Smooth muscle cell of bladder (primary cell): Measurements from ENCODE around the gene SPATA31D1. TPM values are rescaled to one million over a fixed set of nuclear protein-coding genes. Genes with fewer than 3 reads are reported as not detected.

Experiments
- total RNA-seq: library from RNA; depleted of rRNA; stranded (reverse); fragments of >200 nt; gene quantifications from 2 replicates; pipeline ENCODE4 v1.2.3, GENCODE V29; 2014

SPATA31D1 gene
- not detected in 2 replicates for total RNA-seq

GRCh38 chr9:81988472-81988871 is at the start of gene SPATA31D1:
TSS of gene SPATA31D1 (plus strand) at chr9:81988772. CDS start at chr9:81988819, 47 bp downstream.

GRCh38 chr9:81943393-81943792 is 45.2 kb upstream of the SPATA31D1 start, which contains the start of gene SPATA31D3:
TSS of gene SPATA31D3 (plus strand) at chr9:81943500. CDS start at chr9:81943586, 86 bp downstream.

Other genes with a start within 250 kb of the SPATA31D1 start
- gene SPATA31D4, start 60.3 kb upstream of the SPATA31D1 start, total RNA-seq: not detected in 2 replicates
- gene SPATA31D3, start 45.3 kb upstream of the SPATA31D1 start, total RNA-seq: not detected in 2 replicates